ENCODE measurements around the gene GPN2.

GPN2 gene

GRCh38 chr1:26831059-26831458 is 59.0 kb downstream of the GPN2 start:
- no peak for DNase-seq

- DNase-seq, result no peak
These were observed 60.7 kb downstream of the GPN2 start for GRCh38 chr1:26829184-26829911.

GRCh38 chr1:26828411-26828991 is 61.6 kb downstream of the GPN2 start:
- no peak for DNase-seq

GRCh38 chr1:26827663-26828062 is 62.4 kb downstream of the GPN2 start:
- DNase-seq, result no peak

GRCh38 chr1:26827106-26827604 is 62.9 kb downstream of the GPN2 start:
- DNase-seq, result no peak

GRCh38 chr1:26826261-26827105 is 63.6 kb downstream of the GPN2 start, which contains the start of gene ZDHHC18:
ZDHHC18 (plus strand) TSS chr1:26826688; CDS start chr1:26826805, 117 bp downstream.
- peak; percentile 82 for DNase-seq

All from CD4-positive, alpha-beta T cell treated with Interleukin-17A for 4 hours (primary cell).